Measurements from ENCODE around the gene SLC2A2.

- TF ChIP-seq POLR2A (IDR thresholded peaks at IDR 0.05) = no peak
- no peak for TF ChIP-seq CTCF (IDR thresholded peaks at IDR 0.05)
These were observed 15.2 kb downstream of the SLC2A2 start for GRCh38 chr3:171011109-171011872.

All from stomach (tissue), 4 donors.